Measurements from ENCODE around the gene HCFC1. TPM values are rescaled to one million over a fixed set of nuclear protein-coding genes. Genes with fewer than 3 reads are reported as not detected.

HCFC1 gene
- total RNA-seq, 2 experiments from 2014 or later, result 136 to 138 TPM

DNA sequence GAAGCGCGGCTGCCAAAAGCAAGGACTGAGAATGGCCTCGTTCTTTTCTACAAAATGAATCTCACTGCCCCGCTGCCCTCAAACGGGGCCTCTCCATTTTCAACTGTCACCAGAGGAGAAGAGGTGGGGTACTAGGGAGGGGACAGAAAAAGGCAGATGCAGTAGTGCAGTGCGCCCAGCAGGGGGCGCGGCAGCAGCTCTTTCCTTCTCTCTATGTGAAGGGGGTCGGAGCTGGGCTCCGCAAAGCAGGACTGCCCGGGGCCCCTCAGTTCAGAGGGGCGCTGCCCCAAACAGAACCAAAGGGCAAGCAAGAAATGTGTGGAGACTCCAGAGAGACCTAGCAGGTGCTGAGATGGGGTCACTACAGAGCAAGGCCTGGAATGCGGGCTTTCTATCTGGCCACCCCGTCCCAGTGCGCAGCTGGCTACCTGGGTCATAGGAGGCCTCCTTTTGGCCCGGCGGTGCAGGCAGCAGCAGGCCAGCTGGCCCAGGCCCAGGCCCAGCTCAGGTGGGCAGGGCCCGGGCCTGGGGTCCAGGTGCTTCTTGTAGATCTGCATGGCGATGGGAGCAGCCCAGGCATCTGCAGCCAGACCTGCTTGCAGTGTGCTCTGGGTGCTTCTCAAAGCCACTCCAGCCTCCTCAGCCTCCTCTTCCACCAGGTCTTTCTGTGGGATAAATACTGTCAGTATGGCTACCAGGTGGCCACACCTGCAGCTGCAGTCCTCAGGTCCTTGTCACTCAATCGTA lies 42.2 kb upstream of the HCFC1 start:
- peak; percentile 75 for ATAC-seq
- CTCF ChIA-PET, result interaction anchor here (0.5 to 3.7 kb wide), 18 partner anchors 8 to 359 kb away, joined by 3 to 40 read pairs (median 4); partner anchors contain the start of genes ARHGAP4 and TKTL1
- peak overlapping the region; percentile 73 for H3K27ac Mint-ChIP-seq
- H3K4me1 Mint-ChIP-seq, result peaks cover 21% of the 10 kb centered on the region
- DNase-seq, result peak; percentile 50
- H3K9me3 Mint-ChIP-seq (ENCODE audit: low read depth), result no peaks in the 10 kb centered on the region
- no peak overlapping the region for H3K4me3 Mint-ChIP-seq
- peaks cover 18% of the 10 kb centered on the region for H3K36me3 Mint-ChIP-seq
- H3K27me3 Mint-ChIP-seq, result no peaks in the 10 kb centered on the region

GRCh38 chrX:154013001-154013421 lies 41.4 kb upstream of the HCFC1 start:
- Mint-ChIP-seq H3K27me3 (no peaks in the 10 kb centered on the region), H3K9me3 (ENCODE audit: low read depth) (no peaks in the 10 kb centered on the region), H3K36me3 (peaks cover 16% of the 10 kb centered on the region), H3K4me3 (no peak overlapping the region), H3K27ac (no peak overlapping the region), H3K4me1 (peaks cover 21% of the 10 kb centered on the region)
- DNase-seq (no peak), ATAC-seq (no peak)
- CTCF ChIA-PET, result interaction anchor here (0.5 to 3.7 kb wide), 17 partner anchors 9 to 360 kb away, joined by 3 to 40 read pairs (median 4); partner anchors contain the start of genes ARHGAP4, HCFC1 and TMEM187

GRCh38 chrX:154012336-154012991 lies 40.8 kb upstream of the HCFC1 start:
- Mint-ChIP-seq H3K9me3 (ENCODE audit: low read depth) (no peaks in the 10 kb centered on the region), H3K4me3 (no peak overlapping the region), H3K4me1 (peaks cover 22% of the 10 kb centered on the region), H3K36me3 (peaks cover 19% of the 10 kb centered on the region), H3K27ac (no peak overlapping the region), H3K27me3 (no peaks in the 10 kb centered on the region)
- CTCF ChIA-PET, result interaction anchor here (0.5 to 3.7 kb wide), 9 partner anchors 9 to 296 kb away, joined by 3 to 40 read pairs (median 3); partner anchors contain the start of genes HCFC1 and TMEM187
- DNase-seq, result no peak
- no peak for ATAC-seq

- Mint-ChIP-seq H3K4me3 (no peak overlapping the region), H3K27me3 (no peaks in the 10 kb centered on the region), H3K4me1 (peaks cover 22% of the 10 kb centered on the region), H3K9me3 (ENCODE audit: low read depth) (no peaks in the 10 kb centered on the region), H3K36me3 (peaks cover 20% of the 10 kb centered on the region), H3K27ac (no peak overlapping the region)
- ATAC-seq (no peak), DNase-seq (no peak)
- CTCF ChIA-PET, result interaction anchor here (1.2 to 3.7 kb wide), 2 partner anchors 10 to 30 kb away, joined by 3 to 40 read pairs; no protein-coding TSS in a partner anchor
Observed at GRCh38 chrX:154011376-154012335, 40.0 kb upstream of the HCFC1 start.

GRCh38 chrX:154010330-154011087 lies 38.9 kb upstream of the HCFC1 start:
- Mint-ChIP-seq H3K36me3 (peaks cover 24% of the 10 kb centered on the region), H3K4me1 (peaks cover 13% of the 10 kb centered on the region), H3K27me3 (no peaks in the 10 kb centered on the region), H3K9me3 (ENCODE audit: low read depth) (no peaks in the 10 kb centered on the region), H3K4me3 (no peak overlapping the region), H3K27ac (no peak overlapping the region)
- no peak for ATAC-seq
- no peak for DNase-seq
- CTCF ChIA-PET, result interaction anchor here (0.7 to 1.5 kb wide), 3 partner anchors 9 to 71 kb away, joined by 3 read pairs; no protein-coding TSS in a partner anchor

DNA sequence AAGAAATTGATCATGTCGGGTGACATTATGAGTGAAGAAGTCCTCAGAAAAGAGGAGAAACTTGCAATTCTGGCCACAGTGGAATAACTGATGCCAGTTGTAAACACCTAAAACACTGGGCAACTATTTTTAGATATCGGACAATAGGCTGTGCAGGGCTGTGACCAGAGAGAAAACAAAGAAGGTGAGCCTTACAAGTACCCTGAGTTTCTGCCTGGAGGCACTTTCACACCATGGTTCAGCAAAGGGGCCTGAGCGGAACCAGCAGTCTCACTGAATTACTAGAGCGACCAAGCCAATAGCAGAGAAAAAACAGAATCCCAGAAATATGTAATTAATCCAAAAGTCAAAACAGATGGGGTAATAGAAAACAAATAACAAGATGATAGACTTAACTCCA lies 36.9 kb upstream of the HCFC1 start:
- peaks cover 9% of the 10 kb centered on the region for H3K4me1 Mint-ChIP-seq
- H3K4me3 Mint-ChIP-seq, result no peak overlapping the region
- H3K36me3 Mint-ChIP-seq, result peaks cover 24% of the 10 kb centered on the region
- no peaks in the 10 kb centered on the region for H3K27me3 Mint-ChIP-seq
- H3K9me3 Mint-ChIP-seq (ENCODE audit: low read depth), result no peaks in the 10 kb centered on the region
- DNase-seq (no peak), ATAC-seq (no peak)
- no peak overlapping the region for H3K27ac Mint-ChIP-seq
- CTCF ChIA-PET, result no interaction called here

DNA sequence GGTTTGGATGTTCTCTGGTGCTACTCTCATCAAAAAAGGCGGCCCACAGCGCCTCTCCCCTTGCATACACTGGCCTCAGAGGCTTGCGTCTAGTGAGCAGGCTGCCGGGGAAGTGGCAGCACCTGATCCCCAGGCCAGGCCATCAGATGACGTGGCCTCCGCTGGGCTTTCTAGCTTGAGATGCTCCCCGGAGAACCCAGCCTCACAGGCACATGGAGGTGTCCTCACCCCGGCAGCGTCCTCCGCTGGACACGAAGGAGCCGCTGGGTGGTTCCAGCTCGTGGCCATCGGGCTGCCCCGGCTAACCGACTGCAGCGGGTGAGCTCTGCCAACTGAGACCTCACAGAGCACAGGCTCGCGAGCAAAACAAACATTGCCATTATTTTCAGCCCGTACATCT lies 35.3 kb upstream of the HCFC1 start:
- no peak overlapping the region for H3K27ac Mint-ChIP-seq
- DNase-seq (no peak), ATAC-seq (no peak)
- H3K27me3 Mint-ChIP-seq, result no peaks in the 10 kb centered on the region
- H3K4me3 Mint-ChIP-seq, result no peak overlapping the region
- H3K9me3 Mint-ChIP-seq (ENCODE audit: low read depth), result no peaks in the 10 kb centered on the region
- peaks cover 24% of the 10 kb centered on the region for H3K36me3 Mint-ChIP-seq
- peaks cover 18% of the 10 kb centered on the region for H3K4me1 Mint-ChIP-seq
- CTCF ChIA-PET, result no interaction called here

DNA sequence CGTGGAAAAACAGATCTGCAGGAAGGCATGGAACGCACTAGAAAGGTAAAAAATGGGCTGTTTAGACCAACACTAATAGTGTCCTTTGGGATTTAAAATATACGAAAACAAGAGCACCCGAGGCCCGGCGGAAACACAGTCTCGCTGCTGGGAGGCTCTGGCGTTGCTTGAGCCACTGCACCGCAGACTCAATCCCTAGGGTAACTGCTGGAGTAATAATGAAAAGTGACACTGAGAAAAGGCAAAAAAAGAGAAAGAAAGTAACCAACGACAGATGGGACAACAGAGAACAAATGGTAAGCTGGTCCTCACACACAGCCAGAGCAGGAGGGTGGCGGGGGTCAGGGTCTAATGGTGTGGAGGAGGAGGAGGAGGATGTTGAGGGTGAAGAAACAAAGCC lies 32.7 kb upstream of the HCFC1 start:
- ATAC-seq (no peak), DNase-seq (no peak)
- Mint-ChIP-seq H3K27me3 (no peaks in the 10 kb centered on the region), H3K4me1 (peaks cover 23% of the 10 kb centered on the region), H3K9me3 (ENCODE audit: low read depth) (no peaks in the 10 kb centered on the region), H3K4me3 (no peak overlapping the region), H3K36me3 (peaks cover 17% of the 10 kb centered on the region), H3K27ac (peak overlapping the region; percentile 1)
- CTCF ChIA-PET, result interaction anchor here (1.5 to 7.7 kb wide), 2 partner anchors 9 to 24 kb away, joined by 3 to 40 read pairs; no protein-coding TSS in a partner anchor

DNA sequence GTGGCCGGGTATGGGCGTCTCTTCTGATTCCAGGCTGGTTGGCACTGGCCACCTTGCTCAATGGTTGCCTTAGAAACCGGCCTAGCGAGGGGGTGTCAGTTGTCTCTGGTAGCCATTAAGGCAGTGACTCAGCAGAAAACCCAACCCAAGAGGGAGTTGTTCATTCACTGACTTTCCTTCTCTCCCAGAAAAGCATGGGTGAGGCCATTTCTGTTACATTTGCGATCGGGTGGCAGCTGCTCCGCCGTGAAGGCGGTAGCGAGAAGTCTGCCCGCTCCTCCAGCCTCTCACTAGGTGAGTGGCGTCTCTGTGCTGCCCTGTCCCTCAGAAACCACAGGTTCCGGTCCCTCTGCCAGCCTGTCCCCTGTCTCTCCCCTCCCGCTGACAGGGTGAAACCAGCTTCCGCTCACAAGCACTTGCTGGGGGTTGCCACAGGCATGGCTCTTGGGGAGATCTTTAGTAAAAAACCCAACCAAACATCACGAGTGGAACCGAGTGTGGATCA lies 30.6 kb upstream of the HCFC1 start:
- H3K4me3 Mint-ChIP-seq, result peak overlapping the region; percentile 54
- H3K27ac Mint-ChIP-seq, result peak overlapping the region; percentile 88
- peaks cover 16% of the 10 kb centered on the region for H3K4me1 Mint-ChIP-seq
- H3K27me3 Mint-ChIP-seq, result no peaks in the 10 kb centered on the region
- ATAC-seq (peak; percentile 88), DNase-seq (peak; percentile 76)
- H3K36me3 Mint-ChIP-seq, result peaks cover 9% of the 10 kb centered on the region
- no peaks in the 10 kb centered on the region for H3K9me3 Mint-ChIP-seq (ENCODE audit: low read depth)
- CTCF ChIA-PET, result interaction anchor here (1.5 to 7.7 kb wide), 2 partner anchors 11 to 17 kb away, joined by 3 to 40 read pairs; no protein-coding TSS in a partner anchor

DNA sequence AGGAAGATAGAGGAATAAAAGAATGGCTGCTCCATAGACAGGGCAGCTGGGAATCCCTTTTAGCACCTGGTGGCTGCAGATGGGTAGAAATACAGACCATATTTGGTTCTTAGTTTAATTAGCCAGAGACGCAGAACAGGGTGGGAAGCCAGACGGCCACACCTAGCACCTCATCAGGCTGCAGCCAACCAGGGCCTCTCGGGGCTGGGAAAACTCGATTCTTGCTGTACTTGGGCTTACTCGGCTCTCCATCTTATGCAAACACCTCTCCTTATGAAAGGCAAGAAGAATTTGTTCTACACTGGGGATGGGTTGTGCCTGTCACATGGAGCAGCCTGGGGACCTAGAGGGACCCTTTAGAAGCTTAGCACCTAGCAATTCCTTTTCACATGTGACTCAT lies 28.4 kb upstream of the HCFC1 start:
- H3K36me3 Mint-ChIP-seq, result peaks cover 2% of the 10 kb centered on the region
- DNase-seq (no peak), ATAC-seq (no peak)
- peaks cover 16% of the 10 kb centered on the region for H3K4me1 Mint-ChIP-seq
- CTCF ChIA-PET, result interaction anchor here (7.7 kb wide), 1 partner anchor 13 kb away, joined by 40 read pairs; no protein-coding TSS in a partner anchor
- H3K27me3 Mint-ChIP-seq, result no peaks in the 10 kb centered on the region
- H3K27ac Mint-ChIP-seq, result no peak overlapping the region
- H3K9me3 Mint-ChIP-seq (ENCODE audit: low read depth), result no peaks in the 10 kb centered on the region
- H3K4me3 Mint-ChIP-seq, result no peak overlapping the region

DNA sequence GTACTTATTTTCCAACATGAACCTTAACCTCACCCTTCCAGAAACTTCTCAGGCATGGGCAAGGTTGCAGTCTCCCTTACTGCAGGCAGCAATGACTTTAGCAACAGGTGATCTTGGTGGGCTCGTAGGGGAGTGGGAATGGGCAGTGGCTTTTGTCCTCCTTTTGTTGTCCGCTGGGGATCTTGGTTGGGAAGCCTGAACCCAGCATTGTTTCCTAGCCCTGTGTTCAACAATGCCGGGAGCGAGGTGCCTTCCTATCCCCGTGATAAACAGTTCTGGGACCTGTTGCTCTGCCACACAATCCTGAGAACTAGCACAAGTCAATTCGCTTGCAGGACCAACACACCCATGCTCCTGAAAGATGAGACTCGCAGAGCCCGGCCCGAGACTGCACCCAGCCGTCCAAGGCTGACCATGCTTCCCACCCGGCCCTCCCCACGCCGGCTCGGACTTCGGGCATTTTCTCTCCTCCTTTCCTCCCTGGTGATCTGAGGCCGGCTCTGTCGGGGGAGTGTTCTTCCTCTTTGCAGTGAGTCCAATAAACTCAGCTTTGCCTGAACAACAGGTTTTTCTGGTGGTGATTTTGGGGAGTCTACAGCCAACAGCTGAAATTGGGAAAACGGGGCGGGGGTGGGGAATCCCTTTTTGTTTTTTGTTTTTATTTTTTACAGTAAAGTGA lies 27.9 kb upstream of the HCFC1 start:
- Mint-ChIP-seq H3K4me1 (peaks cover 16% of the 10 kb centered on the region), H3K27ac (no peak overlapping the region), H3K27me3 (no peaks in the 10 kb centered on the region), H3K4me3 (no peak overlapping the region), H3K9me3 (ENCODE audit: low read depth) (no peaks in the 10 kb centered on the region), H3K36me3 (peaks cover 2% of the 10 kb centered on the region)
- DNase-seq (no peak), ATAC-seq (no peak)
- CTCF ChIA-PET, result interaction anchor here (0.7 to 7.7 kb wide), 2 partner anchors 14 to 19 kb away, joined by 3 to 40 read pairs; no protein-coding TSS in a partner anchor

- CTCF ChIA-PET, result no interaction called here
- Mint-ChIP-seq H3K27me3 (no peaks in the 10 kb centered on the region), H3K9me3 (ENCODE audit: low read depth) (no peaks in the 10 kb centered on the region), H3K36me3 (no peaks in the 10 kb centered on the region), H3K27ac (no peak overlapping the region), H3K4me1 (peaks cover 4% of the 10 kb centered on the region), H3K4me3 (no peak overlapping the region)
- DNase-seq, result no peak
- ATAC-seq, result no peak
Observed at GRCh38 chrX:153995504-153995903, 23.9 kb upstream of the HCFC1 start.

Data from activated CD8-positive, alpha-beta memory T cell treated with anti-CD3 and anti-CD28 coated beads, Interleukin-2, amount 10 ng/mL, durations not matched to agents 7 days and 5 days (primary cell).